HG03175 (cell line): Measurements from ENCODE around the gene EDEM2.
"Not testable (repeated sequence)": the region's sequence is repeated elsewhere in the genome, so short reads cannot be mapped to it uniquely, and the experiment has no call there.

Experiments
- ATAC-seq: cut with Tn5 transposase; IDR thresholded peaks from one replicate; pipeline ENCODE4 v1.9.1; 2021; ENCODE audit warnings: mild to moderate bottlenecking, moderate library complexity; ENCODE audit not compliant: unreplicated experiment

The EDEM2 gene

DNA sequence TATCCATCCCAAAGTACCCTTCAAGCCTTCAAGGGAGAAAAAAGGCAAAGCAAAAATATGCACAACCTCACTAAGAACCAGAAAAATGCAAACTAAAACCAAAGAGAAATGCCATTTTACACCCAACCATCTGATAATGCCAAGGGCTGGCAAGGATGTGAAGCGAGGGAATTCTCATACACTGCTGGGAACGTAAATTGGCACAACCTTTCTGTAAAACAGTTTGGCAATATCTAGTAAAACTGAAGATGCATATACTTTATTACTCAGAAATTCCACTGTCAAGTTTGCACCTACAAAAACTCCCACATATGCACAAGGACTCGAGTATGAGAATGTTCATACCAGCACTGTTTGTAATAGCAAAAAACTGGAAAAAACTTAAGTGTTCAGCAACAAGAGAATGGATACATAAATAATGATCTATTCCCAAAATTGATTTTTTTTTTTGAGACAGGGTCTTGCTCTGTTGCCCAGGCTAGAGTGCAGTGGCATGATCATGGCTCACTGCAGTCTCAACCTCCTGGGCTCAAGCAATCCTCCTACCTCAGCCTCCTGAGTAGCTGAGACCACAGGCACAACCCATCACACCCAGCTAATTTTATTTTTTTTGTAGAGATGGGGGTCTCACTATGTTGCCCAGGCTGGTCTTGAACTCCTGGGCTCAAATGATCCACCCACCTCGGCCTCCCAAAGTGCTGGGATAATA, 21.7 kb upstream of the EDEM2 start:
- ATAC-seq, result not testable (repeated sequence)

DNA sequence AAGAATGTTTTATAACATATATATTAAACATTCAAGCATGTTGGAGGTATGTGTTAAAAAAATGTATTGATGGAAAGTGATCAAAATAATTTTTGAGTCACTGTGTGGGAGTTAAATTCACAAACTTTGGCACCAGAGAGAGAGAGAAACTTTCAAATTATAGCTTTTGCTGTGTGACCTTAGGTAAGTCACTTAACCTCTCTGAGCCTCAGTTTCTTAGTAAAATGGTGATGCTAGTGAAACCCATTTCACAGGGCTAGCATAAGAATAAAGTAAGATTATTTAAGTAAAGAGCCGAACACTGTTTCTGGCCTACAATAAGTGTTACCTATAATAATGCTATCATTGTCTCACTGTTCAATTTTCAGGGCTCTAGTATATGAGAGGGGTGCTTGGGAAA, 20.7 kb upstream of the EDEM2 start:
- no peak for ATAC-seq

DNA sequence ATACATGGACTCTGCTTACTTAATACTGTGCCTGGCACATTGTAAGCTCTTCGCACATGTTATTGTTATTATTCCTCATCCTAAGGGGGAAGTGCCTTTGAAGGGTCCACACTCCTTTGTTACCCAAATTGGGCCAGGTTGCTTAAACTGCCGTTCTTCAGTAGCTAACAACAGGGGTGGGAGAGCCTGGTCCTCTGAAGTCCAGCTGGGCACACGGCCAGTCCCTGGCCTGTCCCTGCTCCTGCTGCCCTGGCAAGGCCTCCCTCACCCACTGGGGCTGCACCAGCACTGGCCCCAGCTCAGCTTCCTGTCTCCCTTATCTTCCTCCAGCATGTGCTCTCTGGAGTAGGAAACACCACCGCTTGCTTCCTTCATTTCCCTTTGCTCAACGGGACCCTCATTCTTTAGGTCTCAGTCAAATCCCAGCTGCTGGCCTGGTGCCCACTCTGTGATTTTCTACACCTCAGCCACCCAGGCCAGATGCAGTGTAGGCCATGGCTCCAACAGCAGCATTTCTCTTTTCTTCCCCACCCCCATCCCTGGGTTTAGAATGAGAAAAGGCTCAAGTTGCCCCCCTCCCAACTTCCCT, 19.2 kb upstream of the EDEM2 start:
- no peak for ATAC-seq

DNA sequence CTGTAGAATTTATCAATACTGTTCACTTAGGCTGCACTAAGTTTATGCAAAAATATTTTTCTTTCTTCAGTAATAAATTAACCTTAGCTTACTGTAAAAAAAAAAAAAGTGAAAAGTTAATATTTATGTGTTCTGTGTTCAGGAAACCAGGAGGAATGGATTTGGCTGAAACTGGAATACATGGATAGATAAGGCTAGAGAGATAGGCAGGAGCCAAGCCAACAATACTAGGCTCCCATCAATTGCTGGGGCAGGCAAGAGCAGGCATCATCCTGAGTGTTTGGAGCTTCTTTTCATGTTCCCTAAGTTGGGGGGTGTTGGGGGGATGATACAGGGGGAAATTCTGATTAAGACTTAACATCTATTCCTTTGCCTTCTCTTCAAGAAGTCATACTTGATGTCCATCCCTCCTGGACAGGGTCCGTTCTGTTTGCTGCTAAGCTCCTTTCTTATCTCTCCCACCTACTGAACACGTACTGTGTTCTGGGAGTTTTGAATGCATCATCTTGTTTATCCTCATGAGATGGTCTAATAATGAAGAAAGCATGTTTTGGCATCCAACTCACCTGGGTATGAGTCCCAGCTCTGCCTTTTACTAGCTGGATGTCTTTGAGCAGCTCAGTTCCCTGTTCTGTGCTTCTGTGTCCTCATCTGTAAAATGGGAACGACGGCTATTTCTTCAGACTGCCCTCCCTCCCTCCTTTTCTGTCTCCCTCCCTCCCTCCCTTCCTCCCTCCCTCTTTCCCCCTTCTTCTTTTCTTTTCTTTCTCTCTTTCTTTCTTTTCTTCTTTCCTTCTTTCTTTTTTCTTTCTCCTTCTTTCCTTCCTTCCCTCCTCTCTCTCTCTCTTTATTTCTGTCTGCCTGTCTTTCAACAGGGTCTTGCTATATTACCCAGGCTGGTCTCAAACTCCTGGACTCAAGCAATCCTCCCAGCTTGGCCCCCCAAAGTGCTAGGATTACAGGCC, 18.4 kb upstream of the EDEM2 start:
- ATAC-seq, result no peak

DNA sequence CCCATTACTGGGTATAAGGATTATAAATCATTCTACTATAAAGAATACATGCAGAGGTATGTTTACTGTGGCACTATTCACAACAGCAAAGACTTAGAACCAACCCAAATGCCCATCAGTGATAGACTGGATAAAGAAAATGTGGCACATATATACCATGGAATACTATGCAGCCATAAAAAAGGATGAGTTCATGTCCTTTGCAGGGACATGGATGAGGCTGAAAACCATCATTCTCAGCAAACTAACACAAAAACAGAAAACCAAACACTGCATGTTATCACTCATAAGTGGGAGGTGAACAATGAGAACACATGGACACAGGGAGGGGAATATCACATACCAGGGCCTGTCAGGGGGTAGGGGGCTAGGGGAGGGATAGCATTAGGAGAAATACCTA, 17.4 kb upstream of the EDEM2 start:
- ATAC-seq, result not testable (repeated sequence)

DNA sequence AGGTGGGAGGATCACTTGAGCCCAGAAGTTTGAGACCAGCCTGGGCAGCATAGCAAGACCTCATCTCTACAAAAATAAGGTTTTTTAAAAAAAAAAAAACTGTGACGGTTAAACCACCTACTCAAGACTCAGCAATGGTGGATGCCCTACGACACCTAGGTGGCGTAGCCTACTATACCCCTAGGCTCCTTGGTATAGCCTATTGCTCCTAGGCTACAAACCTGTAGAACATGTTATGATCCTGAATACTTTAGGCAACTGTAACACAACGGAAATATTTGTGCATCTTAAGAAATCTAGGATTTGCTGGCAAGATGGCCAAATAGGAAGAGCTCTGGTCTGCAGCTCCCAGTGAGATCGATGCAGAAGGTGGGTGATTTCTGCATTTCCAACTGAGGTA, 13.2 kb upstream of the EDEM2 start:
- ATAC-seq, result not testable (repeated sequence)

DNA sequence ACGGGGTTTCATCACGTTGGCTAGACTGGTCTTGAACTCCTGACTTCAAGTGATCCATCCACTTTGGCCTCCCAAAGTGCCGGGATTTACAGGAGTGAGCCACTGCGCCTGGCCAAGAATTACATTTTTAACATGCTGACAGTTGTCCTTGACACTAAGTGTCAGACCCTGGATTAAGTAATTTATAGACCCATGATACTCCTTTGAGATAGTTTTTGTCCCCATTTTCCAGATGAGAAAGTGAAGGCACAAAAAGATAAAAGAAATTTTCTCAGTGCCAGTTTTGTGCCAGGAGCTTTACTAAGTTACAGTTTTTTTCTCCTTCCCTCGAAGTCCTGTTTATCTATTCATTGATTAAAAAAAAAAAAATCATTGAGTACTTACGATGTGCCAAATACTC, 9.8 kb upstream of the EDEM2 start:
- no peak for ATAC-seq

DNA sequence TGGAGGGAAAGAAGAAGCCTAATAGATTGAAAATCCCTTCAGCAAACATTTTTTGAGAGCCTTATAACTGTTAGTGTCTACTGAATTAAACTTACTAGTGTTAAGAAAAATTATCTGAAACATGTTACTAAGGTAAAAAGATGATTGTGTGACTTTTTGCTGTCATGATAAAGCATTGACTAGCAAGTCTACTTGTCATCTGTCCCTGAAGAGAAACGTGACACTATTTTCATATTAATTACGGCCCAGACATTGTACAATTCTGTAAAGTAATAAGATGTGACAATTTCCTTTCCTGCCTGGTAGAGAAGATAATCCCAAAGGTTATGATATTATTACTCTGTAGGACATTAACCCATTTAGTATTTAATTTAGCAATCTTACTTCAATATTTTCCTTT, 8.8 kb upstream of the EDEM2 start:
- ATAC-seq, result no peak

DNA sequence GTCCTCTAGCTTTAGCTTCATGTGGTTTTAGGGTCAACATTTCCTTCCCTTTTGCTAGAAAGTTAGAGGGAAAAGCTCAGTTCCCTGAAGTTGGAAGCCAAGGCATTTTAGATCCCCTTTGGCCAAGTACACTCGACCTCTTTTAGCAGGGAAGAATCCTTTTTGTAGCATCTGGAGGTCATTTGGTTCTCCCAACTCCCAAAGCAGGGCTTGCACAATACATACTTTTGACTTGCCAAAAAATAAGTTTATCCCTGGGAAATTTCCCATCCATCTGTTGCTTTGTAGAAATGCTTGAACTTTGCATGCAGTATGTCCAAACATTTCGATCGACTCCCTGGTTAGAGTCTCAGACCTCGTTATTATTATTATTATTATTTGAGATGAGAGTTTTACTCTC, 4.6 kb upstream of the EDEM2 start:
- no peak for ATAC-seq

DNA sequence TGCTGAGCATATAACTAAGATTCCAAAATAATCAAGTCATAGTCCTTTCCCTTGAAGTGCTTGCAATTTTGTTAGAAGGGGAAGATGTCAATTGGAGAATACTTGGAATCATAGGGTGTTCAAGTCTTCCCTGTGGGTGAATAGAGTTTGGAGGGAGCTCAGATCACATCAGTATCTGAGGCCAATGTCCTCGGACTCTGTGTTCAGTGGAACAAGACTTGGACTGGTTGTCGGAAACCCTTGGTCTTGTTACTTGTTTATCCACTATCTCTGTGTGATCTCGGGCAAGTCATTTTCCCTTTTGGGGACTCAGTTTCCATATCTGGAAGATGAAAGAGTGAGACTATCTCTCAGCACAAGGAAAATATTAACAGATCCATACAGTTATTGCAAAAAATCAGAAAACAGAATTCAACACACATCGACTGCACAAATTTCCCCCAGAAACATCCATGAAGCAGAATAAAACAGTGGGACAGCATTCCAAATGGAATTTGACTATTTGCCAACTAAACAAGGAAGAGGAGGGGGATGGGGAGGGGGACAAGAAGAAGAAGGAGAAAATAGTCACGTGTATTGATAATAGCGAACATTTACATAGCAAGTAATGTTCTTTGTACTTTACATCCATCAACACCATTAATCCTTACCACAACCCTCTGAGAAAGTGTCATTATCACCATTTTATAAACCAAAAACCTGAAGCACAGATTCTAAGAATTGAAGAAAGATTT, 3.9 kb upstream of the EDEM2 start:
- no peak for ATAC-seq

DNA sequence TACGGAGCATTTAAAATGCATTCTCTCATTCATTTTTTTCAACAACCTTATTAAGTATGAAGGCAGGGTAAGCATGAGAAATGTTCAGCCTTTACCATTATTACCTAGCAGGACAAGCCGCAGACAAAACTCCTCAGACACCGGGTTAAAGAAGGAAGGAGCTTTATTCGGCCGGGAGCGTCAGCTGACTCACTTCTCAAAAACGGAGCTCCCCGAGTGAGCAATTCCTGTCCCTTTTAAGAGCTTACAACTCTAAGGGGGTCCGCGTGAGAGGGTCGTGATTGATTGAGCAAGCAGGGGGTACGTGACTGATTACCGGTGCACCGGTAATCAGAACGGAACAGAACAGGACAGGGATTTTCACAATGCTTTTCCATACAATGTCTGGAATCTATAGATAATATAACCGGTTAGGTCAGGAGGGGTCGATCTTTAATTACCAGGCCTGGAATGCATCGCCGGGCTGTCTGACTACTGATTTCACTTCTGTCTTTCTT, 487 bp upstream of the EDEM2 start:
- ATAC-seq, result not testable (repeated sequence)

DNA sequence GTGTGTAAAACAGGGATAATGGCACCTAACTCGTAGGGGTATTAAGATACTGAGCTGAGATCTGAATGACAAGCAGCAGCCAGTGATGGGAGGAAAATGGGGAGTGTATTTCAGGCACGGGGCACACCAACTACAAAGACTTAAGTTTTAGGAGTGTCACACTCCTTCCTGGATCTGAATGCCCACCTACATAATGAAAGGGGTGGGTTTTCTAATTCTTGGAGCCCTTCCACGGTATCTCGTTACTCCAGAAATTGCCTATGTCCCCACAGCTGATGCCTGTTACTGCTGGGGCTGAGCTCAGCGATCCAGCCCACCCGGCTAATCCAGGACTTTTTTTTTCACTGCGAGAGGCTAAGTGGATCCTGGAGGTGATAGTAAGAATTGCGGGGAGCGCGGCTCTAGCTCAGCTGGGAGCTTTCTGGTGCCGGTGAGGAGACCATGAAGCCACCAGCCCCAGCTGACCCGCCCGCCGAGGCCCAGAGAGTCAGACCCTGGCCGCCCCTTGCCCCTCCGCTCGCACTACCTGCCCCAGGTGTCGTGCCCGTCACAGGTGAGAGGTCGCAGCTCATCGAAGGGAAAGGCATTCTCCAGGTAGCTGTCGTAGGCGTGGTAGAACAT, 727 bp downstream of the EDEM2 start:
- ATAC-seq, result no peak

DNA sequence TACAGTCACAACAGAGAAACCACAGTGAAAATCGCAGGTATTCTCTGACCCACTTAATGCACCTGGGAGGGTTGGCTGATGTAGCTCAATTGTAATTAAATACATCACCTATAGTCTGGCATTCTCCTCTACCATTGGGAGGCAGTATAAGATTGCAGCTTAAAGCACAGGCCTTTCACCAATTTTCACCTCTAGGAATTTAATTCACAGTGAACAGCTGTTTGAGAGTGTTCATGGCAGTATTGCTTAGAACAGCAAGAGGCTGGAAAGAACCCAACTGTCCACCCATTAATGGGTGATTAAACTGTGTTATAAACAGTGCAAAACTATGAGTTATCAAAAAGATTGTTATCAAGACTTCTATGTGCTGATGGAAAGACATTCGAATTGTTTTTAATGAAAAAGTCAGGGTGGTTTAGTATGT, 2.0 kb downstream of the EDEM2 start:
- no peak for ATAC-seq

DNA sequence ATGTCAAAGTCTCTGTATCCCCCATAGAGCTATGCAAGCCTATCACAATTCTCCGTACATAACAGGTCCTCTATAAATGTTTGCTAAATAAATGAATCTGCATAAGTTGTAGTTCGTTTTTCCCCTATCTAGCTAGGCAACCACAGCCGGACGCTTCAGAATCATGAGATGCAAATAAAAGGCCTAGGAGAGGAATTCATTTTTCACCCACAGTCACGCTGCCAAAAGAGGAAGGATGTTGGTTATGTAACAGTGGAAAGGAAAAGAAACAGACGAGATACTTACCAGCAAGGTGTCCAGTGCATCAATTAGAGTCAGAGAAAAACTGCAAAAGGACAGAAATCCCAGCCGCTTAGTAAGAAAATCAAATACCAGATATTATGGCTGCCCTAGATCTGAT, 2.4 kb downstream of the EDEM2 start:
- ATAC-seq, result no peak

DNA sequence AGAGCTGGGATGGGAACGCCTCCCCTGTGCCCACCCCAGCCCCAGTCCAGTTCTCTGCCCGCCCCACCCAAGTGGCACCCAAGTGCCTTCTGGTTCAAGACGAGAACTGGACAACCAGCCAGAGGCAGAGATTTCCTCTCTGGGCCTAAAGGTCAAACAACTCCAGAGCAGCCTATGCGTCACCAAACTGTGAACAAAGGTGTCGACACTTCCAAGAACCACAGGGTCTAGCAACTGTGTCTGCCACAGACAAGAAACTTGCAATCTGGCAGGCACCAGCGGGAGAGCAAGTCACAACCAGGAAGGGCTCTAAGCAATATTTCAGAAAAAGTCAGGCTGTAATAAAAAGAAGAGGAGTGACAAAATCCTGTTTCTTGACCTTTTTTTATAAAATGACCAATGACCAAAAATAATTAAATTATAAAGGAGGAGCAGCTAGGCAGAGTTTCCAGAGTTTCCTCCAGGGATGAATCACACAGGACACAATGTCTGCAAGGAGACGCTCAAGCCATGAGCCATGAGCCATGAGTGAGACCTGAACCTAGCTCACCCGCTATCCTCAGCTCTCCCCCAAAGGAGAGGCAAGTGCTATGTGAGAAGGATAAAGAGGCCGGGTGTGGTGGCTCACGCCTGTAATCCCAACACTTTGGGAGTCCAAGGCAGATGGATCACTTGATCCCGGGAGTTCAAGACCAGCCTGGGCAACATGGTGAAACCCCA, 11.1 kb downstream of the EDEM2 start:
- ATAC-seq, result no peak

DNA sequence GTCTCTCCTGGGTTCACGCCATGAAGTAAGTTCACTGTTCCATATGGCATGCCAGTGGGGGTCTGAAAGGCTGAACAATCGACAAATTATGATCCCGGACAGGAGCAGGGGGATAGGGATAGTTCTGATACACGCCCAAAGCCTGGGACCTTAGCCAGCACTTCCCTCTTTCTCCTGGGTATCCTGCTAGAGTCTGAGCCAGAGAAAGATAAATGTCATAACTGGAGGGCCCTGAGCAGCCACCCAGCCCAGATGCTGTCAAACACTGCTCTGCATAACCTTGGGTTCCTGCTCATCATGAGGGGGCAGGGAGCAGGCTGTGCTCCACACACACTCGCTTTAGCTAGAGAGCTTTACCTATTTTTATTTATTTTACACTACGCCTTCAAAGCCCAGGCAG, 12.3 kb downstream of the EDEM2 start:
- ATAC-seq, result no peak

DNA sequence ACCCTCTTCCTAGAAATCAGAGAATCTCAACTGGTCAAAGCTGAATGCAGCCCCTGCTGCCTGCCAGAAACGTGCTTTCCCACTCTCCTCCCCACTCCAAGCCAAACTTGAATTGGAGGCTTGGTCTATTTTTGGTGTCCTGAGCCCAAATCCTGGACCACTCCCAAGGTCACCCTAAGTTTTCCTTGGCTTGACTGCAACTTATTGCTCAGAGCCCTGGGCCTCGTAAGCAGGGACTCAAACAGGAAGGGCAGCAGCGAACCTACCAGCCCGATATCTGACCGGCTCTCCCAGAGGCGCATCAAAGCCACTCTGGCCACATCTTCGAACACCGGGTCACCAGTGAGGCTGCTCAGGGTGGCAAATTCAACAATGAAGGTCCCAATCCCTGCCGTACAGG, 12.7 kb downstream of the EDEM2 start:
- no peak for ATAC-seq

DNA sequence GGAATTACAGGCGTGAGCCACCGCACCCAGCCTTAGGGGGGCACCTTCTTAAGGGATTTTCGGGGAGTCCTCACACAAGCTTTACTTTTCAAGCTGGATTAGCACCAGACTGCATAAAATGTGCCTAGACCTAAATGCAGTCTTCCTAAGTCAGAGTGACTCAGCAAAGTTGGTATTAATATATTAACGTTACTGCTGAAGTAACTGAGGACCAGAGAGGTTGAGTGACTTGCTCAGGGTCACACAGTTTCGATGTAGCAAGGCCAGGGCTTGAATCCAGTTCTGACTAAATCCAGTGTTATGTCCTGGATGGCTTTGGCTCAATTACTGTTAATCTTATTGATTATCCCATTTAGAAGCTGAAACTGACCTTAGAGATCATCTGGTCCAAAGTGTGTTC, 13.4 kb downstream of the EDEM2 start:
- ATAC-seq, result no peak

DNA sequence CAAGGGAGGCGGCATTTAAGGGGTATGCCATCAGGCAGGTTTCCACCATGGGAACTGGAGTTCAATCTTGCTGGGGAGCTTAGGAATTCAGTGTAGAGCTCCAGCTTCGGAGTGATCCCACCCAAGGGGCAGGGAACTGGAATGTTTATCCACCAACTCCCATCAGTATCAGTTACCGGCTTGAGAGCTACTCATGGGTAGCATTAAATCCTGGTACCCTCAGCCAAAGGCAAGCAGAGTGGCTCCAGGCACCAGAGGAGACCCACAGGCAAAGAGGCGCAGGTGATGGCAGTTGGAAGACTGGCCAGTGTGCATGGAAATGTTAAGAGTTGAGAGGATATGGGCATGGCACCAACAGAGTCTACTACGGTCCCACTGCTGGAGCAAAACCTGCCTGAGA, 14.1 kb downstream of the EDEM2 start:
- ATAC-seq, result no peak

DNA sequence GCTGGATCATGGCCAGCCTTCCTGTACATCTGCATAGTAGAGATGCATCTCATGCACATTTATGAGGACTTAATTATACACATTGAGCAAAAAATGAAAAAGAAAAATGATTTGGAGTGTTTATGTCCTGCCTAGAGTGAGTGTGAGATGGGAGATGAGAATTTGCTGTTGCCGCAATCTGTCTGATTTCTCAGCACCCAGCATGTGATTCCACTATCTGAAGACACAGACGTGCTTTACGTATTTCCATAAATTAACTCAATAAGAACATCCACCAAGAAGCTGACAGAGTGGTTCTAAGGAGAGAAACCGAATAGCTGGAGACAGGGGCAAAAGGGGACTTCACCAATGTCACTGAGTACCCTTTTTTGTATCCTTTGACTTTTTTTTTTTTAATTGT, 15.2 kb downstream of the EDEM2 start:
- ATAC-seq, result no peak
